Body of pancreas (tissue), 4 donors: Measurements from ENCODE around the gene LRRC7.

Experiments used
- POLR2A ChIP-seq, 3 donors: fragments of 450-650 bp; IDR thresholded peaks; one replicate each; pipeline ENCODE4 v1.6.1; 2016; ENCODE audit warnings: antibody characterized with exemption in 3 of 3, mild to moderate bottlenecking in 2 of 3
- TF ChIP-seq, protein P1 (sequence below), 7 experiments: fragments of 450-650 bp in 4 of 7; fragments of 200-600 bp in 3 of 7; sonication (generic) in 3 of 7; IDR thresholded peaks; one replicate each; pipeline ENCODE4 v1.5.1; 2016 to 2019; ENCODE audit warnings: antibody characterized with exemption in 7 of 7

GRCh38 chr1:70171512-70171911, 603.8 kb downstream of the LRRC7 start:
- TF ChIP-seq, protein P1, sequence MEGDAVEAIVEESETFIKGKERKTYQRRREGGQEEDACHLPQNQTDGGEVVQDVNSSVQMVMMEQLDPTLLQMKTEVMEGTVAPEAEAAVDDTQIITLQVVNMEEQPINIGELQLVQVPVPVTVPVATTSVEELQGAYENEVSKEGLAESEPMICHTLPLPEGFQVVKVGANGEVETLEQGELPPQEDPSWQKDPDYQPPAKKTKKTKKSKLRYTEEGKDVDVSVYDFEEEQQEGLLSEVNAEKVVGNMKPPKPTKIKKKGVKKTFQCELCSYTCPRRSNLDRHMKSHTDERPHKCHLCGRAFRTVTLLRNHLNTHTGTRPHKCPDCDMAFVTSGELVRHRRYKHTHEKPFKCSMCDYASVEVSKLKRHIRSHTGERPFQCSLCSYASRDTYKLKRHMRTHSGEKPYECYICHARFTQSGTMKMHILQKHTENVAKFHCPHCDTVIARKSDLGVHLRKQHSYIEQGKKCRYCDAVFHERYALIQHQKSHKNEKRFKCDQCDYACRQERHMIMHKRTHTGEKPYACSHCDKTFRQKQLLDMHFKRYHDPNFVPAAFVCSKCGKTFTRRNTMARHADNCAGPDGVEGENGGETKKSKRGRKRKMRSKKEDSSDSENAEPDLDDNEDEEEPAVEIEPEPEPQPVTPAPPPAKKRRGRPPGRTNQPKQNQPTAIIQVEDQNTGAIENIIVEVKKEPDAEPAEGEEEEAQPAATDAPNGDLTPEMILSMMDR (IDR thresholded peaks at IDR 0.05), result no peak
- no peak for TF ChIP-seq POLR2A (IDR thresholded peaks at IDR 0.05)
